T follicular helper cell (primary cell): ENCODE data around the gene MCM5.
"Not testable (repeated sequence)": the region's sequence is repeated elsewhere in the genome, so short reads cannot be mapped to it uniquely, and the experiment has no call there.

Experiments
- DNase-seq: peaks from one replicate; pipeline ENCODE4 v3.0.0-alpha.2; 2020; ENCODE audit warnings: low read depth

Gene MCM5

GRCh38 chr22:35379146-35379993, 20.6 kb upstream of the MCM5 start:
- DNase-seq: no peak

DNA sequence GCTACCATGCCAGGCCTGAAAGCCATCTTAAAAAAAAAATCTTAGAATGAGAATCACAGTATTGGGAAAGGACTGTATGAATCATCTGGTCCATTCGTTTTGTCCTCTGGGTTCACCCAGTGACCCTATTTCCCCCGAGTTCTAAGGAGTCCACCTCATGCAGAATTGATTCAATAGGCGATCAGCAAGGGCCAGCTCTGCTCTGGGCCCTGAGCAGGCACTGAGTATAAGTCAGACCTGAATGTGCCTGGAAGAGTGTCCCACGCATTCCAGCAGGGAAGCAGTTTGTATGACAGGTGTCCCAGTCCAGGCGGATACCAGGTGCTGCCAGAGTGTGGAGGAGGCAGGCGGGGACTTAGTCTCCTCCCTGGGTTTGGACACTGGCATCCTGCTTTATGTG, 19.9 kb upstream of the MCM5 start:
- DNase-seq: no peak

DNA sequence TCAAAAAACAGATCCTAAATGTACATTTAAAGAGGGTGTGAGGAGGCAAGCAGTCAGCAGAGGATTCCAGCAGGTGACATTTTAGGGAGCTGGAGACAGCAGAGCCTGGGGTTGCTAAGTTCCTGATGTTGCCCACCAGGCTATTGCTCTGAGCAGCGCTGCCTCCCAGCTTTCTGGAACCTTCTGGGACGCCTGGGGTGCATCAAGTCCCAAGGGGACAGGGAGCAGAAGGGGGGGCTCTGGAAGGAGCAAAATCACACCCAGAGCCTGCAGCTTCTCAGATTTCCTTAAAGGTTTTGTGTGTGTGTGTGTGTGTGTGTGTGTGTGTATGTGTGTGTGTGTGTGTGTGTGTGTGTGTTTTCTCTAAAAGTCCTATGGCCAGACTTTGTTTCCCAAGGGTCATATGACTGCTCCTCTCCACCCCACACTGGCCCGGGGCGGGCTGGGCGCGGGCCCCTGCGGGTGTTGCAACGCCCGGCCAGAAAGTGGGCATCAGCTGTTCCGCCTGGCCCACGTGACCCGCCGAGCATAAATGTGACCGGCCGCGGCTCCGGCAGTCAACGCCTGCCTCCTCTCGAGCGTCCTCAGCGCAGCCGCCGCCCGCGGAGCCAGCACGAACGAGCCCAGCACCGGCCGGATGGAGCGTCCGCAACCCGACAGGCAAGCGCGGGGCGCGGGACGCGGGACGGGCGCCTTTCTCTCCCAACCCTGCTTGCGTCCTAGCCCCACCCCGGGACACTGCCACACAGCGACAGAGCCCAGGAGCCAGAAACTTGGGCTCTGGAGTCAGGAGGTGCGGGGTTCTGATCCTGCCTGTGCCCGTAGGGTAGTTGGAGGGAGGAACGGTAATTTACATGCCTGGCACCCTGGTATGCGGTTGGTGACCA, 19.2 kb upstream of the MCM5 start, which contains the start of gene HMOX1:
Gene HMOX1 (plus strand): TSS at position 560 of the 887 bp plus-strand sequence. CDS start 78 bp downstream, at position 638.
- DNase-seq: no peak

DNA sequence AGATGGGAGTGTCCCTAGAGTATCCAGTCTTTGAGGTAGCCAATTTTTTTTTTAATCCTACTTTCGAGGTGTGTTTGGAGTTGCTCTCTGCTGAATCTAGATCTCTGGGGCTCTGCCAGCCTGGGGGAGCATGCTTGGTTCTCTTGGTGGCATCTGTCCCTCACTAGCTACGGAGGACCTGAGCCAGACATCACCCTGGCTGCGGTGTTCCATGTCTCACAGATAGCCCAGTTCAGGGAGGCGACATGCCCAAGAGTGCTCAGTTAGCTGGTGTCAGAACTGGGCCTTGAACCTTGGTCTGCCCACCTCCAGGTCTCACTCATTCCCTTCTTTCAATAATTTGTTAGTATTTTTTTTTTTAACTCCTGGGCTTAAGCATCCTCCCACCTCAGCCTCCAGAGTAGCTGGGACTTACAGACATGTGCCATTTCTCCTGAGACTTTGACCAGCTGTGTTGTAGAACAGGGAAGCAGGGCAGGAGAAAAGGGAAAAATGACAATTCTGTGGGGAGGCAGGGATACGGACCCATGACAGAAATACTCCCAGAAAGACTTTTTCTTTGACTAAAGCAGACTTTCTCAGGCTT, 18.4 kb upstream of the MCM5 start:
- no peak for DNase-seq

DNA sequence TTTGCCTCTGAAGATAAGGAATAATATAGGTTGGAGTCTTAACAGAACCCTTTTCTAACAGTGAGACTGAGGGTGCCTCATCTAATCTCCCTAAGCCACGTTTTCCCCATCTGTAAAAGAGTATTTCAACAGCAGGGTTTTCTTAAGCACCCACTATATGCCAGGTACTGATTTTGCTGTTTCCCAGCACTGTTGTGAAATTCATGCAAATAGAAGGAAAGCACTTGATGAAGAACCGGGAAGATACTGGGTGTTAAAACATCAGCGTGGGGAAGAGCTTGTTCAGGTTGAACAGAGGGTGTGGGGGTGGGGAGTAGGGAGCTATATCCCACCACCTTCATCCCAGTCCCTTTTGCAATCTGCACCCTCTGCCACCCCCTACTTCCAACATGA, 16.3 kb upstream of the MCM5 start:
- no peak for DNase-seq

DNA sequence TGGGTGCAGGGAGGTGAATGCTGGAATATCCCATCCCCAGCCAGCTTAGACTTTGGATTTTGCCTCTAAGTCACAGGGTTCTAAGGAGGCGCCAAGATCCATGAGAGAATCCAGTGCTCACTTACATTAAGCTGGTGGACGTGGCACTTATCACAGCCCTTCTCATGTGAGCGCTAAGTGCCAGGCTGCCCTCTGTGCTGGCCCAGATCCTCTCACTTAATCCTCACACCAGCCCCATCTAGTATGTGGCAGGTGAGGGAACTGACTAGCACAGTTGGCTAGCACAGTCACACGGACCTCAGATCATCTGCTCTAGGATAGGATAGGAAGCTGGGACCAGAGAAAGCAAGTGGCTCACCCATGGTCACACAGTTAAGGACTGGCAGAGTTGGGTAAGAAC, 15.4 kb upstream of the MCM5 start:
- DNase-seq: no peak

DNA sequence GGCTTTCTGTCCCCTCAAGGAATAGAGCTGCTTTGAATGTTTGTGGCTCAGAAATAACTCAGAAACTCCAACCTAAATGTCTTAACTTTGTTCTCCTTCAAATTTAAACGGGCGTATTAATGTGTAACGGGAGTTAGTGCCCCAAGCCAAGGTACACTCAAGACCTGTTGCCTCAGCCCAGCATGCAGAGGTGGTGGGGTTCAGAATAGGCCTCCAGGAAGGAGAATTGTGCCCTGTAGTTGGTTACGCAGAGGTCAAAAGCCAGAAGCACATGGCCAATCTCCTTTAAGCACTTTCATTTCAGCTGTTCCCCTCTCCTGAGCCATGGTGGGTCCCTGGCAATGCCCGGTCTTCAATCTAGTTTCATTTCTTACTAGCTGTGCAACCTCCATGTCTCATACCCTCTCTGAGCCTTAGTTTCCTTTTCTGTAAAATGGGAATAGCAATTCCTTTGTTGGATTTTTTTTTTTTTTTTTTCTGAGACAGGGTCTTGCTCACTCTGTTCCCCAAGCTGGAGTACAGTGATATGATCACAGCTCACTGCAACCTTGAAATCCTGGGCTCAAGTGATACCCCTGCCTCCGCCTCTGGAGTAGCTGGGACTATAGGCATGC, 14.9 kb upstream of the MCM5 start:
- DNase-seq: no peak

DNA sequence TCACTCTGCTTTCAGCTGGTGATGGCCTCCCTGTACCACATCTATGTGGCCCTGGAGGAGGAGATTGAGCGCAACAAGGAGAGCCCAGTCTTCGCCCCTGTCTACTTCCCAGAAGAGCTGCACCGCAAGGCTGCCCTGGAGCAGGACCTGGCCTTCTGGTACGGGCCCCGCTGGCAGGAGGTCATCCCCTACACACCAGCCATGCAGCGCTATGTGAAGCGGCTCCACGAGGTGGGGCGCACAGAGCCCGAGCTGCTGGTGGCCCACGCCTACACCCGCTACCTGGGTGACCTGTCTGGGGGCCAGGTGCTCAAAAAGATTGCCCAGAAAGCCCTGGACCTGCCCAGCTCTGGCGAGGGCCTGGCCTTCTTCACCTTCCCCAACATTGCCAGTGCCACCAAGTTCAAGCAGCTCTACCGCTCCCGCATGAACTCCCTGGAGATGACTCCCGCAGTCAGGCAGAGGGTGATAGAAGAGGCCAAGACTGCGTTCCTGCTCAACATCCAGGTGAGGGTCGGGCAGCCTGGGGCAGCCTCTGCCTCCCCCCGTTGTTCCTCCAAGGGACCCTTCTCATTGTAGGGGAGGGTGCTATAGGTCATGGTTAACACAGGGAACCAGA, 13.2 kb upstream of the MCM5 start:
- DNase-seq: no peak

DNA sequence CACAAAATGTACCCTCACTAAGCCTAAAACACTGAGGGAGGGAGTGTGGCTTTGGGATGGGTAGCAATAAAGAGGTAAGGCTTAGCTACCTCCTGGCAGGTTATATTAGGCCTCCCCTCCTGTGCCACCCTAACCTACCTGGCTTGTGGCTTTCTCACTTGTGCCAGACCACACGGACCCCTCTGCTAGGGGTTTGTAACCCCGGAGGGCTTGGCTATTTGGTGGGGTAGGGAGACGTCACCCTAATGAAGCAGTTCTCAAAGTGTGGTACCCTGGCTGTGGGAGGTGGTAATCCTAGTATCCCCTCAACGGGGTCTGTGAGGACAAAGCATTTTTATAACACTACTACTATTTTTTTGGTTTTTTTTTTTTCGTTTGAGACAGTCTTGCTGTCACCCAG, 9.0 kb upstream of the MCM5 start:
- DNase-seq: no peak

GRCh38 chr22:35392357-35392756, 7.6 kb upstream of the MCM5 start:
- DNase-seq: no peak

DNA sequence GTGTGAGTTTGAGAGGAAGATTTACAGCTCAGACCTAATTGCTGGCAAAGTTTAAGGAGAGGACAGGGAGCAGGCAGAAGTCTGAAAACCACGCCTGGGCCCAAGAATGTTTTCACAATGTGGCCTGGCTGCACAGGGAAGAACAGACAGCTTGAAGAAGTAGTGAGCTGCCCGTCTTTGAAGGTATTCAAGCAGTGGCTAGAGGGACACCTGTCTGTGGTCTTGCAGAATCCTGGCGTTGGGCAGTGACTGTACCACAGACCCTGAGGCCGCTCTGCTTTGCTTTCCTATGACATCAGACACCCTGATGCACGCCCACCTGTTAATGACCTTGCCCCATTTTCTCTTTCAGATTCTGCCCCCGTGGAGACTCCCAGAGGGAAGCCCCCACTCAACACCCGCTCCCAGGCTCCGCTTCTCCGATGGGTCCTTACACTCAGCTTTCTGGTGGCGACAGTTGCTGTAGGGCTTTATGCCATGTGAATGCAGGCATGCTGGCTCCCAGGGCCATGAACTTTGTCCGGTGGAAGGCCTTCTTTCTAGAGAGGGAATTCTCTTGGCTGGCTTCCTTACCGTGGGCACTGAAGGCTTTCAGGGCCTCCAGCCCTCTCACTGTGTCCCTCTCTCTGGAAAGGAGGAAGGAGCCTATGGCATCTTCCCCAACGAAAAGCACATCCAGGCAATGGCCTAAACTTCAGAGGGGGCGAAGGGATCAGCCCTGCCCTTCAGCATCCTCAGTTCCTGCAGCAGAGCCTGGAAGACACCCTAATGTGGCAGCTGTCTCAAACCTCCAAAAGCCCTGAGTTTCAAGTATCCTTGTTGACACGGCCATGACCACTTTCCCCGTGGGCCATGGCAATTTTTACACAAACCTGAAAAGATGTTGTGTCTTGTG, 6.6 kb upstream of the MCM5 start:
- no peak for DNase-seq

DNA sequence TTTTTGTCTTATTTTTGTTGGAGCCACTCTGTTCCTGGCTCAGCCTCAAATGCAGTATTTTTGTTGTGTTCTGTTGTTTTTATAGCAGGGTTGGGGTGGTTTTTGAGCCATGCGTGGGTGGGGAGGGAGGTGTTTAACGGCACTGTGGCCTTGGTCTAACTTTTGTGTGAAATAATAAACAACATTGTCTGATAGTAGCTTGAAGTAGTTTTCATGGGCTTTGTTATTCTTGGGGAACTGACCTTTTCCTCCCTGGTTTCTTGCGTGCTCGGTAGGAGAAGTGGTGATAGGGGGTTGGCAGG, 6.0 kb upstream of the MCM5 start:
- no peak for DNase-seq

GRCh38 chr22:35394810-35395563, 5.0 kb upstream of the MCM5 start:
- DNase-seq: no peak

DNA sequence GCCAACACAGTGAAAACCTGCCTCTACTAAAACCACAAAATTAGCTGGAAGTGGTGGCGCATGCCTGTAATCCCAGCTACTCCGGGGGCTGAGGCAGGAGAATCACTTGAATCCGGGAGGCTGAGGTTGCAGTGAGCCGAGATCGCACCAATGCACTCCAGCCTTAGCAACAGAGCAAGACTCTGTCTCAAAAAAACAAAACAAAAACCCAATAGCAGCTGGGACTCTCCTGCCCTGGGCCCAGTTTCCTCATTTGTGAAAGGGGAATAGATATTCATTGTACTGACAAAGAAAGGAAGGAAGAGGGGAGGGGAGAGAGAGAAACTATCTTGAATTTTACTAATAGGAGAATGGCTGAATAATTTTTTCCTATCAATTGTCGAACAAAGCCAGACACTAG, 3.3 kb upstream of the MCM5 start:
- DNase-seq: not testable (repeated sequence)

GRCh38 chr22:35397095-35397904, 2.6 kb upstream of the MCM5 start:
- DNase-seq: no peak

DNA sequence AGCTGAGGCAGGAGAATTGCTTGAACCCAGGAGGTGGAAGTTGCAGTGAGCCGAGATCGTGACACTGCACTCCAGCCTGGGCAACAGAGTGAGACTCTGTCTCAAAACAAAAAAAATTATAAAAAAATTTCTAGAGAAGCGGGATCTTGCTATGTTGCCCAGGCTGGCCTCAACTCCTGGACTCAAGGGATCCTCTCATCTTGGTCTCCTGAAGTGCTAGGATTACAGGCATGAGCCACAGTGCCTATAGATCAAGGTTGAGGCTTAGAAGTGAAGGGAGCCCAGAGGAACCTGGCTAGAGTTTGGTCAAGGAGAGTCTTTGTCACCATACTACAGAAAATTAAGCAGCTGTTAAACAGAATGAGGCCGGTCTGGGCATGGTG, 1.4 kb upstream of the MCM5 start:
- no peak for DNase-seq

GRCh38 chr22:35399114-35399677, 744 bp upstream of the MCM5 start:
- no peak for DNase-seq

DNA sequence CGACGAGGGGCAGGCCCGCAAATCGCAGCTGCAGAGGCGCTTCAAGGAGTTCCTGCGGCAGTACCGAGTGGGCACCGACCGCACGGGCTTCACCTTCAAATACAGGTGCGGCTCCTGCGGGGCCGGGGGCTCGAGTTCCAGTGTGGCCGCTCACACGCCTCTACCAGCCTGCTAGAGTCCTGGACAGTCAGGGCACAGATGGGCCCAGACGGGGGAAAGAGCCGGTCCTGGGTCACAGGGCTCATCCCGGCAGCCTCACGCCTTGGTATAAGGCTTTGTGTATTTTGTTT, 506 bp downstream of the MCM5 start:
- DNase-seq: no peak

- no peak for DNase-seq
Measured at GRCh38 chr22:35401863-35402262, 1.9 kb downstream of the MCM5 start.
